HEK293T (cell line): Measurements from ENCODE around the gene FSTL4.

Source experiments
- BHLHE40 ChIP-seq: fragments of 450-650 bp; IDR thresholded peaks from 2 replicates; pipeline ENCODE4 v1.6.1; 2016; ENCODE audit warnings: mild to moderate bottlenecking, moderate library complexity, borderline replicate concordance
- FOXM1 ChIP-seq: fragments of 450-650 bp; IDR thresholded peaks from 2 replicates; pipeline ENCODE4 v1.6.1; 2017; ENCODE audit warnings: mild to moderate bottlenecking, borderline replicate concordance
- TARDBP ChIP-seq: fragments of 450-650 bp; IDR thresholded peaks from 2 replicates; pipeline ENCODE4 v1.6.1; 2016

GRCh38 chr5:133445744-133446143 lies 166.6 kb downstream of the FSTL4 start:
- TF ChIP-seq TARDBP (no peak), BHLHE40 (no peak), FOXM1 (no peak)
